ENCODE data around the gene CHDH.

CHDH gene

GRCh38 chr3:53823956-53824657 is 22.1 kb downstream of the CHDH start:
- no peak for DNase-seq (ENCODE audit: low spot score)

- DNase-seq (ENCODE audit: low spot score): no peak
Measured at GRCh38 chr3:53823026-53823955, 22.9 kb downstream of the CHDH start.

GRCh38 chr3:53822331-53822741 is 23.9 kb downstream of the CHDH start:
- DNase-seq (ENCODE audit: low spot score): no peak

GRCh38 chr3:53821631-53822121 is 24.5 kb downstream of the CHDH start:
- peak; percentile 39 for DNase-seq (ENCODE audit: low spot score)

- no peak for DNase-seq (ENCODE audit: low spot score)
Measured at GRCh38 chr3:53820756-53821580, 25.3 kb downstream of the CHDH start.

GRCh38 chr3:53820084-53820483 is 26.1 kb downstream of the CHDH start:
- DNase-seq (ENCODE audit: low spot score): no peak

GRCh38 chr3:53819163-53819868 is 26.9 kb downstream of the CHDH start:
- no peak for DNase-seq (ENCODE audit: low spot score)

GRCh38 chr3:53818221-53819162 is 27.7 kb downstream of the CHDH start:
- DNase-seq (ENCODE audit: low spot score): no peak

GRCh38 chr3:53817809-53818208 is 28.4 kb downstream of the CHDH start:
- DNase-seq (ENCODE audit: low spot score): no peak

- no peak for DNase-seq (ENCODE audit: low spot score)
Measured at GRCh38 chr3:53817211-53817610, 29.0 kb downstream of the CHDH start.

- no peak for DNase-seq (ENCODE audit: low spot score)
Measured at GRCh38 chr3:53816425-53816824, 29.8 kb downstream of the CHDH start.

GRCh38 chr3:53815651-53816050 is 30.6 kb downstream of the CHDH start:
- DNase-seq (ENCODE audit: low spot score): no peak

- no peak for DNase-seq (ENCODE audit: low spot score)
Measured at GRCh38 chr3:53815067-53815466, 31.2 kb downstream of the CHDH start.

GRCh38 chr3:53813876-53814275 is 32.3 kb downstream of the CHDH start:
- DNase-seq (ENCODE audit: low spot score): no peak

- no peak for DNase-seq (ENCODE audit: low spot score)
Measured at GRCh38 chr3:53813229-53813628, 33.0 kb downstream of the CHDH start.

- no peak for DNase-seq (ENCODE audit: low spot score)
Measured at GRCh38 chr3:53812434-53812833, 33.8 kb downstream of the CHDH start.

- DNase-seq (ENCODE audit: low spot score): no peak
Measured at GRCh38 chr3:53811143-53811927, 34.9 kb downstream of the CHDH start.

- DNase-seq (ENCODE audit: low spot score): no peak
Measured at GRCh38 chr3:53809764-53810400, 36.3 kb downstream of the CHDH start.

- DNase-seq (ENCODE audit: low spot score): no peak
Measured at GRCh38 chr3:53809267-53809666, 37.0 kb downstream of the CHDH start.
